NCI-H2029 (cell line): Measurements from ENCODE around the gene MCM5.
A peak's percentile ranks its signal among the peaks of the same experiment; 100 is the strongest.
"Not testable (repeated sequence)": the region's sequence is repeated elsewhere in the genome, so short reads cannot be mapped to it uniquely, and the experiment has no call there.

ENCODE experiments used
- DNase-seq: peaks from one replicate; lab custom pipeline; 2025; lab: John Stamatoyannopoulos, UW

Gene MCM5

DNA sequence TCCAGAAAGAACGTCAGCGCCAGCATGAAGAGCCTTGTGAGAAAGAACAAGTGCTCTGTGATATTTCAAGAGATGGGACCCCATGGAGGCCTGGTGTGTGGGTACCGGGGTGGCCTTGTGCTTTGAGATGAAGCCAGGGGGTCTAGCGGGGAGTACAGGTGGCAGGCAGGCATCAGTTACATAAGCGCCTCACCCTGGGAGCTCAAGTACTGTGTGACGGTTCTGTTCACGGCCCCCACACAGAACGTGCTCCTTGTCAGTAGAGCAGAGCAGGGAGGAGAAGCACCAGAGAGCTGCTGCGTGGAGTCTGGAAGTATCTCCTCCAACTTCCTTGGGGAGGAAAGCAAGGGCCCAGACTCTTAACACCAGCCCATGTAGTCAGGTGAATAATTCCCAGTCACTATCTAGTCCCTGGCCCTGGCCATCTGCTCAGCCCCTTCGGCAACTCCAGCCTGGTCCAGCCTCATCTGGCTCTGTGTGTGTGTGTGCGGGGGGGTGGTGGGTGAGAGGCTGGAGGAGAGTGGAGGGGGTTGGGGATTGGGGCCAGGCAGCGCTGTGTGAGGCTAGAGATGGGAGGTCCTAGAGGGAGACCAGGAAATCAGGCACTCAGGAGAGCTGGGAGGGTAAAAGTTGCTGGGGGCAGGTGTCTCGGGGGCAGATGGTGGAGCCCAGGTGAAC is 32.4 kb downstream of the MCM5 start:
- DNase-seq = no peak

- DNase-seq = no peak
Measured at GRCh38 chr22:35434061-35434710, 34.2 kb downstream of the MCM5 start.

- no peak for DNase-seq
Measured at GRCh38 chr22:35435201-35435740, 35.3 kb downstream of the MCM5 start.

GRCh38 chr22:35436421-35436820 is 36.5 kb downstream of the MCM5 start:
- no peak for DNase-seq

DNA sequence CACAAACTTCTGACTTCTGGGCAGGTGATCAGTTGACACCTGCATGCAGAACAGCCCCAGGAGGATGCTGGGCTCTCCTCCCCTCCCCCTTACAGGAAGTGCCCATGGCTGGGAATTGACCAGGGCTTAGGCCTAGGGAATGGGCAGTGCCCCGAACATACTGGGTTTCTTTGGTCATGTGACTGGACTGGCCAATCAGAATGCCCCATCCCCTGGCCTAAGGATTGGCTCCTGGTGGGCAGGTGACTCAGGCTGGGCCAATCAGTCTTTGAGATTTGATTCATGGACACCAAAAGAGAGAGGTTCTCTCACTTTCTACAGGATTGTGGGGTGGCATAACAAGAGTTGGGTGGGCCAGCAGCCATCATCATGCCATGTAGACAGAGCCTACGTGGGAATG is 37.1 kb downstream of the MCM5 start:
- peak; percentile 18 for DNase-seq

DNA sequence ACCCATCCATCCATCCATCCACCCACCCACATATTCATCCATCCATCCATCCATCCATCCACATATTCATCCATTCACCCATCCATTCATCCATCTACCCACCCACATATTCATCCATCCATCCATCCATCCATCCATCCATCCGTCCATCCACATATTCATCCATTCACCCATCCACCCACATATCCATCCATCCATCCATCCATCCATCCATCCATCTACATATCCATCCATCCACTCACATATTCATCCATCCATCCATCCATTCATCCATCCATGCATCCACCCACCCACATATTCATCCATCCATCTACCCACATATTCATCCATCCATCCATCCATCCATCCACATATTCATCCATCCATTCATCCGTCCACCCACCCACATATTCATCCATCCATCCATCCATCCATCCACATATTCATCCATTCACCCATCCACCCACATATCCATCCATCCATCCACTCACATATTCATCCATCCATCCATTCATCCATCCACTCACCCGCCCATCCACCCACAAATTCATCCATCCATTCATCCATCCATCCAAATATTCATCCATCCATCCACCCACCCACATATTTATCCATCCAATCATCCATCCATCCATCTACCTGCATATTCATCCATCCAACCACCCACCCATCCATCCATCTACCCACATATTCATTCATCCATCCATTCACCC is 38.9 kb downstream of the MCM5 start:
- not testable (repeated sequence) for DNase-seq

DNA sequence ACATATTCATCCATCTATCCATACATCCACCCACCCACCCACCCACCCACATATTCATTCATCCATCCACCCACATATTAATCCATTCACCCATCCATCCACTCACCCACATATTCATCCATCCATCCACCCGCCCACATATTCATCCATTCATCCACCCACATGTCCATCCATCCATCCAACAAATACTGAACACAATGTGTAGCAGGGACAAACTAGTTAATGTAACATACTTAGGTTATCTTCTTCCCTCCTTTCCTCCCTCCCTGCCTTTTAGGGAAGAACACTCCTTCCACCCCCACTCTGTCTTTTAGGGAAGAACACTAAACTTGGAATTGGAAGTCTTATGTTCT is 39.4 kb downstream of the MCM5 start:
- no peak for DNase-seq

DNA sequence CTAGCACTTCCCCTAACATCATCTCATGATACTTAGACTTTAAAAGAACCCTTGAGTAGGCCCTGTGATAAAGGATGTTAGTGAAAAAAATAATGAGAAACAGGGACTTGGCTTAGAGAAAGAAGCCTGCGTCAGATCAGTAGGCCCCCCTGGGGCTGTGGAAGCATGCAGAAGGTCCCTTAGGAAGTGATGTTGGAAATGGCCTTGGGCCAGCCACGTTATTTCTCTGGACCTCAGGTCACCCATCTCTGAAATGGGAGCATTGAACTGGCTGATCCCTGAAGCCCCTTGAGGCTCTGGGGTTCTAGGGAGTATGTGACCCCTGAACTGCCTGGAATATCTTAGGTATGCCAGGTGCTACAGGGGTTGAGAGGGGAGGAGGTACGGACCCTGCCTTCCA is 40.2 kb downstream of the MCM5 start:
- no peak for DNase-seq

GRCh38 chr22:35441489-35442100 is 41.7 kb downstream of the MCM5 start:
- no peak for DNase-seq

GRCh38 chr22:35442471-35442870 is 42.5 kb downstream of the MCM5 start:
- no peak for DNase-seq

GRCh38 chr22:35443338-35443737 is 43.4 kb downstream of the MCM5 start:
- no peak for DNase-seq

DNA sequence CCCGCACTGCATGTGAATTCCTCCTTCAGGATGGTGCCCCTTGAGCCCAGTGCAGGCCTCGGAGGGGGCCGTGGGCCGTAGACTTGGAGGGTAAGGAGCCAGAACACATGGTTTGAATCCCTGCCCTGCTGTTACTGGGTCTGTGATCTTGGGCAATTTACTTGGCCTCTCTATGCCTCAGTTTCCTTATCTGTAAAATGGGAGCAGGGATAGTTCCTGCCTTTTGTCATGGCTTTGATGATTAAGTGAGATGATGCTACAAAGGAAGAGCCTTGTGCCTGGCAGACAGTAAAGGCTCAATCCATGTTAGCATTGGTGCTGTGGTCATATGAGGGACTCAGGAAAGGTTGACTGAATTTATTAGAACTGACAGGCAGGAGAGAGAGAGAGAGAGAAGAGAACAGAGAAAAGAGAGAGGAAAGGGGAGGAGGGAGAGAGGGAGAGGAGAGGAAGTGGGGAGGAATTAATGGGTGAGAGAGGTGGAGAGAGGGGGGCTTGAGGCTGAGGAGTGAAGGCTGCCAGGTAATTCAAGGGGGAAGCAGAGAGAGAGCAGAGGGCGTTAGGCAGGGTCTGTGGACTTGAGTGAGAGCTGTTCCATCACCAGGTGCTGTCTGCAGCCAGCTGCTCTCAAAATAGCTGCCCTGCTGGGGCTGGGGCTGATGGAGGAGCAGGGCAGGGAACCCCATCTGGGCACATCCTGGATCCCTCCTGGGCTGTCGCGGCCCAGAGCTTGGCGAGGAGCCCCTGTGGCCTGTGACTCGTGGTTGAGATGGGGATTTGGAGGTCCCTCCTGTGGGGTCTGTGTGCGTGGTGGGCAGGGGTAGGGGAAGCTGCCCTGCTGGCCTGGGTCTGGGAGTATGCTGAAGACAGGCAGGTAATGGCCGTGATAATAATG is 44.1 kb downstream of the MCM5 start:
- no peak for DNase-seq

DNA sequence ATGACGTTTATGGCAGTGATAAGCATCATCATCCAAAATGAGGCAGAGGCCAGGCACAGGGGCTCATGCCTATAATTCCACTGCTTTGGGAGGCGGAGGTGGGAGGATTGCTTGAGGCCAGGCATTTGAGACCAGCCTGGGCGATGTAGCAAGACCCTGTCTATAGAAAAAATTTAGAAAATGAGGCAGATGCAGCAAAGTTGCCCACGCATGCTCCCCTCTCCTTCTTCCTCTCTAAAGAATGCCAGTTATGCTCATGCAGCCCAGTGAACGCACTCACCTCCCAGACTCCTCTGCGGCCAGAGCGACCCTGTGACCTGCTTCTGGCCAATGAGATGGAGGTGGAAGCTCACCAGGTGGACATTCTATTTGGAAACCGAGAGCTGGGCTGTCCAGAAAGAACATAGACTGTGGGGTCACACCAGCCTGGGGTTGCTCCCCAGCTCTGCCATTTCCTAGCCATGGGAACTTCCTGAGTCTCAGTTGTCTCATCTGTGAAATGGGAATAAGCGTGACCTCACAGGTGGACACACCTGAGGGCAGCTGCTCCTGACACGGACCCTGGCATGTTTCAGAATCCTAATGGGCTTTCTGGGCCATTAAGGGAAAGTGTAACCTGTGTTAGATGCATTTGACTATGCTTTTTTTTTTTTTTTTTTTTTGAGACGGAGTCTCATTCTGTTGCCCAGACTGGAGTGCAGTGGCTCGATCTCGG is 44.9 kb downstream of the MCM5 start:
- no peak for DNase-seq

DNA sequence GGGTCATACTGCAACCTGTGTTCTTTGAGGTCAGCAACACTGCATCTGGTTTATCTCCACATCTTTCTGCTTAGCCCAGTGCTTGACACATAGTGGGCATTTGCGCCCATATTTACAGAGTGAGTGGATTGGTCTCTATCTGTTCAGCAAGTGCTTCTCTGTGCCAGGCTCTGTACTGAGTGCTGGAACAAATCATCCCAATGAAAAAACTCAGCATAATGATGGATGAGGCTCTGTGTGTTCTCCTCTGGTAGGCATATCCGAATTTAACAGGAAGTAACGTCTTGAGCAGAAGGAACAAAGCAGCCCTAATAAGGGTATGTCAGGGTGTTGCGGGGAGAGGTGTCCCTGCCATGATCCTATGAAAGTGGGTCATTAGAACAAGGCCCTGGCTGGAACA is 46.0 kb downstream of the MCM5 start:
- DNase-seq = no peak

DNA sequence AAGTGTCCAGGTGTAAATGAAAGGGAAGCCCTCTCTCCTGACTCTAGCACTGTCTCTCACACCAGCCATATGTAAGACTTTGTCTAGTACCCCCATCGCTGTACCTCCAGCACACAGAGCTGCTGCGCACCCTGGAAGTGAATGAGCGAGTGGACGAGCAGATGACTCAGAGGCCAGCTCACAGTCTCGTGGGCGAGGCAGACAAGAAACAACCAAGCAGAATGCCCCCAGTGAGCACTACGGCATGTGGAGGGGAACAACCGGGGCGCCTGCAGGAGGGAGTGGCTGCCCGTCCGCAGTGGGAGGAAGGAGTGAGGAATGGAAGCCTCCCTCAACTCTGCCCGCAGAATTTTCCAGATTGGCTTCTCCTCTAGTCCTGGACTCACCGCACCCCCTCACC is 46.4 kb downstream of the MCM5 start:
- no peak for DNase-seq

GRCh38 chr22:35448523-35448922 is 48.6 kb downstream of the MCM5 start:
- no peak for DNase-seq

DNA sequence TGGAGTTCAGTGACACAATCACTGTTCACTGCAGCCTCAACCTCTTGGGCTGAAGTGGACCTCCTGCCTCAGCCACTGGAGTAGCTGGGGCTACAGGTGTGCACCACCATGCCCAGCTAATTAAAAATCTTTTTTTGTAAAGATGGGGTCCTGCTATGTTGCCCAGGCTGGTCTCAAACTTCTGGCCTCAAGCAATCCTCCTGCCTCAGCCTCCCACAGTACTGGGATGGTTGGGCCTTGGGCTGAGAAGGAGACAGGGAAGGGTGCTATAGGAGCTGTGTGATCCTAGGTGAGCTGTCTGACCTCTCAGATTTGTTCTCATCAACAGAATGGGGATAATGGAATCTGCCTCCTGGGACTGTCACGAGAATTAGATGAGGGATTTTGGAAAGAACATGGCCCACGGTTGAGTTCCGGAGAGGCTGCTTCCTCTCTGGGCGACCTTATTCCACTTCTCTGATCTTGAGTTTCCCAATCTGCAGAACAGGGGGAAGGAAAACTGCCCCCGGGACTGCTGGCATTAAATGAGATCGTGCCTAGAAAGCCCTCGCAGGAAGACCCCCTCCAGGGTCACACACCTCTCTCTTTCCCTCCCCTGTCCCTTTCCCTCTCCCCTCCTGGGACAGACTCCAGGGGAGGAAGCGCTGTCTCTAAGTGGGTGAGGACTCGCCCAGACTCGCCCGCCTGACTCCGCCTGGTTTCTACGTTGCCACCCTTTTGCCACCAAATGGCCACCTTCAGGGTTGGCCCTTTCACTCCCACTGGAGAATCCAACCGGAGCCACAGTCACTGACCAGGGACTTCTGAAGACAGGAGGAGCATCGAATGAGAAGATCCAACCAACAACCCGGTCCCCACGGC is 50.1 kb downstream of the MCM5 start:
- no peak for DNase-seq

DNA sequence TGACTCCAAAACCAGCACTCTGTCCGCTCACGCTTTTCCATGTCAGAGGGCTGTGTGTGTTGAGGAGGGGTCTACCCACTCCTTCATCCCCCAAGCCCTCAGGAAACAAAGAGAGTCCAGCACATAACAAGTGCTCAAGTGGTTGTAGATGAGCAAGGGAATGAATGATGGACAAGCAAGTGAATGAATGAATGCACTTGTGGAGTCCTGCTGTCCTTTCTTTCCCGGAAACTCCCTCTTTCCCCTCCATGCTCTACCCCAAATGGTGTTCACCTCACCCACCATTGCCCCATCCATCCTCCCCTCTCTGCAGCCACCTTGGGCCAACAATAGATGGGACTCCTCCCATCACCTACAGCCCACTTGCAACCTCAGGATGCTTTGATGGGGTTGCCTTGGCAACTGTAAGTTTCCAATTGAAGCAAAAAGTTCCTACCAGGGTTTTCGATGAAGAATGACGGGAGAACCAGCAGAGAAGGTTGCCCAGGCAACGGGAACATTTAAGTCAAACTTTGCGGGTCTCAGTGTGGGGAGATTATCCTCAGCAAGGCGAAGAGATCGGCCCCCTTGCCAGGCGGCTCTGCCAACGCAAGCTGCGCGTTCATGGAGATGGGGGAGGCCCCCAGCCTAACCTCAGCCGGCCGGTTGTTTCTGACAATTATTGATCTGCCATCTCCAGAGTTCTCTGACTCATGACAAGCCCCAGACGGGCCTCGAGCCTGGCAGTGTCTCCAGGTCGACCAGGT is 51.1 kb downstream of the MCM5 start:
- DNase-seq = no peak

GRCh38 chr22:35451592-35451991 is 51.7 kb downstream of the MCM5 start:
- no peak for DNase-seq
